ENCODE results near the gene TMBIM1.

TMBIM1 gene, protein sequence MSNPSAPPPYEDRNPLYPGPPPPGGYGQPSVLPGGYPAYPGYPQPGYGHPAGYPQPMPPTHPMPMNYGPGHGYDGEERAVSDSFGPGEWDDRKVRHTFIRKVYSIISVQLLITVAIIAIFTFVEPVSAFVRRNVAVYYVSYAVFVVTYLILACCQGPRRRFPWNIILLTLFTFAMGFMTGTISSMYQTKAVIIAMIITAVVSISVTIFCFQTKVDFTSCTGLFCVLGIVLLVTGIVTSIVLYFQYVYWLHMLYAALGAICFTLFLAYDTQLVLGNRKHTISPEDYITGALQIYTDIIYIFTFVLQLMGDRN

GRCh38 chr2:218292048-218293014, at the start of gene TMBIM1:
TMBIM1 (minus strand) TSS chr2:218292503; CDS start chr2:218282141, 10,362 bp downstream.
- peak within 1 kb of the TSS; percentile 85 for H2AFZ ChIP-seq (ENCODE audit: low read length)
- peak within 1 kb of the TSS; percentile 97 for H3K4me2 ChIP-seq (ENCODE audit: low read depth, low read length)
- H3K9me3 ChIP-seq (replicated peaks; ENCODE audit: insufficient read depth, low read length): no peaks in the 10 kb centered on the region
- H3K9ac ChIP-seq (ENCODE audit: low read length): peak within 1 kb of the TSS; percentile 80
- no peaks in the 10 kb centered on the region for H3K9me2 ChIP-seq (replicated peaks; ENCODE audit: insufficient read depth, low read length)
- H3K36me3 ChIP-seq (replicated peaks; ENCODE audit: insufficient read depth, low read length): no peaks in the 10 kb centered on the region
- H3K79me2 ChIP-seq (ENCODE audit: low read length): peaks cover 48% of the 10 kb centered on the region
- peak within 1 kb of the TSS; percentile 83 for H3K27ac ChIP-seq (ENCODE audit: low read length)
- H3K27me3 ChIP-seq (replicated peaks; ENCODE audit: insufficient read depth, low read length): no peaks in the 10 kb centered on the region
- peaks cover 31% of the 10 kb centered on the region for H3F3A ChIP-seq (ENCODE audit: insufficient read depth, low read length)
- H3K4me1 ChIP-seq (ENCODE audit: low read length): peaks cover 54% of the 10 kb centered on the region
- TF ChIP-seq EZH2phosphoT487 (IDR thresholded peaks at IDR 0.05; ENCODE audit: low read length) (no peak), CTCF (IDR thresholded peaks at IDR 0.05; ENCODE audit: low read length) (peak; percentile 50), EZH2 (optimal IDR thresholded peaks at IDR 0.05; ENCODE audit: low read depth, low read length) (no peak)
- no peaks in the 10 kb centered on the region for H4K20me1 ChIP-seq (ENCODE audit: insufficient read depth, low read length)
- peak within 1 kb of the TSS; percentile 81 for H3K4me3 ChIP-seq (ENCODE audit: low read length)
- peak; percentile 82 for DNase-seq

DNA sequence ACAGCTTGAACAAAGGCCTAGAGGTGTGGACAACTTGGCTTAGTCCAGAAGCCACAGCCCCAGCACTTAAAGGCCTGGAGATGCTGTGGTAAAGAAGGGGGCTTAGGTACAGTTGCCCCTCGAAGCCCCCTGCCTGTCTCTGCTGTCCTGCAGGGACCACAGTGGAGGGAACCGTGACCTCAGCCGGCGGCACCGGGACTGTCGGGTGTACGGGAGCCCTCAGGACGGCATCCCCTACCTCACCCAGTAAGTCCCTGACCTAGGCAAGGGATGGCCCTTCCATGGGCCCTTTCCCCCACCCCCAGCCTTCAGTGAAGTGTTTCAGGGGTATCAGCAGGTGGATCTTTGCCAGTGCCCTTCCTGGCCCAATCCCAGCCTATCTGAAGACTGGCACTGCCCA, 49.1 kb upstream of the TMBIM1 start:
- H3K4me2 ChIP-seq (ENCODE audit: low read depth, low read length): no peak overlapping the region

GRCh38 chr2:218340656-218341055, 48.4 kb upstream of the TMBIM1 start:
- H2AFZ ChIP-seq (ENCODE audit: low read length): no peak overlapping the region
- H4K20me1 ChIP-seq (ENCODE audit: insufficient read depth, low read length): no peaks in the 10 kb centered on the region
- H3K27ac ChIP-seq (ENCODE audit: low read length): no peak overlapping the region
- H3K27me3 ChIP-seq (replicated peaks; ENCODE audit: insufficient read depth, low read length): no peaks in the 10 kb centered on the region
- H3K9ac ChIP-seq (ENCODE audit: low read length): no peak overlapping the region
- DNase-seq: no peak
- no peaks in the 10 kb centered on the region for H3K79me2 ChIP-seq (ENCODE audit: low read length)
- no peak overlapping the region for H3K4me2 ChIP-seq (ENCODE audit: low read depth, low read length)
- H3K9me3 ChIP-seq (replicated peaks; ENCODE audit: insufficient read depth, low read length): no peaks in the 10 kb centered on the region; the same call in 1 of the 2 replicates
- no peak overlapping the region for H3K4me3 ChIP-seq (ENCODE audit: low read length)
- H3F3A ChIP-seq (ENCODE audit: insufficient read depth, low read length): no peaks in the 10 kb centered on the region
- no peaks in the 10 kb centered on the region for H3K9me2 ChIP-seq (replicated peaks; ENCODE audit: insufficient read depth, low read length)
- no peaks in the 10 kb centered on the region for H3K4me1 ChIP-seq (ENCODE audit: low read length)
- TF ChIP-seq EZH2 (optimal IDR thresholded peaks at IDR 0.05; ENCODE audit: low read depth, low read length) (no peak), EZH2phosphoT487 (IDR thresholded peaks at IDR 0.05; ENCODE audit: low read length) (no peak), CTCF (IDR thresholded peaks at IDR 0.05; ENCODE audit: low read length) (no peak)
- no peaks in the 10 kb centered on the region for H3K36me3 ChIP-seq (replicated peaks; ENCODE audit: insufficient read depth, low read length)

More for the DNA sequence above, 49.1 kb upstream of the TMBIM1 start:
- Histone ChIP-seq H3F3A (ENCODE audit: insufficient read depth, low read length) (no peaks in the 10 kb centered on the region), H3K36me3 (replicated peaks; ENCODE audit: insufficient read depth, low read length) (no peaks in the 10 kb centered on the region), H3K4me3 (ENCODE audit: low read length) (no peak overlapping the region), H3K9me2 (replicated peaks; ENCODE audit: insufficient read depth, low read length) (no peaks in the 10 kb centered on the region), H3K27me3 (replicated peaks; ENCODE audit: insufficient read depth, low read length) (no peaks in the 10 kb centered on the region), H3K27ac (ENCODE audit: low read length) (no peak overlapping the region), H3K9ac (ENCODE audit: low read length) (no peak overlapping the region), H3K4me1 (ENCODE audit: low read length) (no peaks in the 10 kb centered on the region), H3K9me3 (replicated peaks; ENCODE audit: insufficient read depth, low read length) (no peaks in the 10 kb centered on the region), H2AFZ (ENCODE audit: low read length) (no peak overlapping the region), H4K20me1 (ENCODE audit: insufficient read depth, low read length) (no peaks in the 10 kb centered on the region), H3K79me2 (ENCODE audit: low read length) (no peaks in the 10 kb centered on the region)
- no peak for DNase-seq
- TF ChIP-seq EZH2 (optimal IDR thresholded peaks at IDR 0.05; ENCODE audit: low read depth, low read length): no peak
- no peak for TF ChIP-seq EZH2phosphoT487 (IDR thresholded peaks at IDR 0.05; ENCODE audit: low read length)
- no peak for TF ChIP-seq CTCF (IDR thresholded peaks at IDR 0.05; ENCODE audit: low read length)

All from MM.1S (cell line).